CD4-positive, alpha-beta T cell treated with Interferon gamma for 1 hour (primary cell): ENCODE data around the gene PALD1.

Experiments
- DNase-seq: peaks from one replicate; pipeline ENCODE4 v3.0.0-alpha.2; 2020

Gene PALD1

DNA sequence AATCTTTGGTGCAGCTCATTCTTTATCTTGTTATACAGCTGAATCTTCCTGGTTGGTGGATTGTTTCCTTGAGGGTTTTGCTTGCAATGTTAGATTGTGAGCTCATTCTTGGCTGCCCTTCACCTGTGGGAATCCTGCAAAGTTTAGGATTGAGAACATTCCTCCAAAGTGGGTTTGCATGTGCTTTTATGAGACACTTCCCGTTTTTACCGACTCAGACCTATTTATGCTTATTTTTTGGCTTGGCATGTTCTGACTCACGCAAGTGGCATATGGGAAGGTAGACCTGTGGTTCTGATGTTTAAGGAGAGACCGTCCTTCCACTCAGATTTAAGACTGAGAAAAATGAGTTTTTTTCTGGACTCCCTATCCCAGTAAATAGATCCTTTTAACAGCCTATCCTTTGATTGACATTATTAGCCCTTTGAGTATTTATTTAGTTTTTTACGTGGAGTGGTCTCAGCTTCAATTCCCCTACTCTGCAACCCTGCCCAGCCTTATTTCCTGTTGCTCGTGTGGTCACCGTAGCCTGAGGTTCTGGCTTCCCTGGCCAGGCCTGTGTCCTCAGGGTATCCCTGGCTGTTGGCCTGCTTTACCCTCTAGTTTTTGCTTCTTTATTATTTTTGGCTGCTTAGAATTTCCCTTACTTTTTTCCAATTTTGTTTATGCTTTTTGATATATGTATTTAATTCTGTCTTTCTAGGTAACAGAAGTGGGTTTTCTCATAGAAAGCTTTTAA is 137.4 kb downstream of the PALD1 start:
- DNase-seq, result no peak

DNA sequence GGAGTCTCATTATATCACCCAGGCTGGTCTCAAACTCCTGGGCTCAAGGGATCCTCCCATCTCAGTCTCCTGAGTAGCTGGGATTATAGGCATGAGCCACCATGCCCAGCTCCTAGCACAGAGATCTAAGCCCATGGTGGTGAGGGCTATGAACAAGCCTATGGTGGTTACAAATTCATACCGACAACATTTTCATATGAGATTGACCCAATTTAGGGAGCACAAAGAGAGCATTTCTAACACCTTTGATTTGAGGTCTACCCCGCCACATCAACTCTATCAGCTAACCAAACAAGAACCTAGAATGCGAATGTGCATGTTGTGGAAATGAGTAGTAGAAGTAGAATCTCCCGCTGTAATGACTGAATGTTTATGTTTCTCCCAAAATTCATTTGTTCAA is 138.2 kb downstream of the PALD1 start:
- DNase-seq, result no peak
